IMR-90 (cell line): Measurements from ENCODE around the gene TUSC1. TPM values are rescaled to one million over a fixed set of nuclear protein-coding genes. Genes with fewer than 3 reads are reported as not detected.

Source experiments
- ATAC-seq: fragments of 200-7000 bp; cut with Tn5 transposase; 2 replicates; pipeline ENCODE4 v1.9.1; 2020; ENCODE audit warnings: low read depth, mild to moderate bottlenecking, moderate library complexity
- Bru-seq: library from RNA; stranded (reverse); fragments of 400-500 nt; gene quantifications from one replicate; lab custom pipeline; 2021; lab: Mats Ljungman, UMichigan
- BruChase-seq, 2 experiments: library from RNA; stranded (reverse); fragments of 400-500 nt; gene quantifications; one replicate each; lab custom pipeline; 2021; lab: Mats Ljungman, UMichigan
- BruUV-seq: library from RNA; stranded (reverse); fragments of 400-500 nt; replicated peaks from 2 replicates; lab custom pipeline; 2021; lab: Mats Ljungman, UMichigan
- CTCF ChIA-PET: fragments of 300-600 bp; formaldehyde crosslinking; extraction: SDS; loops from one replicate; lab custom pipeline; 2021; ENCODE audit warnings: antibody characterized with exemption; lab: Yijun Ruan, JAX
- POLR2A ChIA-PET: fragments of 300-600 bp; sonication (Branson Sonifier 250); formaldehyde crosslinking; loops from one replicate; lab custom pipeline; 2022; ENCODE audit warnings: antibody characterized with exemption; ENCODE audit not compliant: unreplicated experiment; lab: Charles Lee
- DNase-seq: peaks from one replicate; pipeline ENCODE4 v3.0.0; 2013
- H2AFZ ChIP-seq: replicated peaks from 2 replicates; pipeline ENCODE3; 2013; ENCODE audit warnings: low read length, mild to moderate bottlenecking; ENCODE audit not compliant: poor library complexity
- H2AK5ac ChIP-seq: 2 replicates; pipeline ENCODE4 v1.6.1; 2013; ENCODE audit warnings: low read depth, low read length, inconsistent platforms
- H2AK9ac ChIP-seq: replicated peaks from 2 replicates; pipeline ENCODE3; 2013; ENCODE audit warnings: mild to moderate bottlenecking, low read depth, low read length, moderate library complexity; ENCODE audit not compliant: poor library complexity
- H2BK120ac ChIP-seq: 2 replicates; pipeline ENCODE4 v1.6.1; 2013; ENCODE audit warnings: low read depth, low read length, inconsistent platforms
- H2BK15ac ChIP-seq: 3 replicates; pipeline ENCODE4 v1.6.1; 2013; ENCODE audit warnings: low read depth, low read length, inconsistent platforms
- H2BK20ac ChIP-seq: 2 replicates; pipeline ENCODE4 v1.6.1; 2013; ENCODE audit warnings: low read depth, mild to moderate bottlenecking, inconsistent platforms, low read length, moderate library complexity
- H2BK5ac ChIP-seq: 2 replicates; pipeline ENCODE4 v1.6.1; 2013; ENCODE audit warnings: mild to moderate bottlenecking, low read depth, low read length, inconsistent platforms; ENCODE audit not compliant: poor library complexity, severe bottlenecking
- H3K14ac ChIP-seq: replicated peaks from 2 replicates; pipeline ENCODE4 v1.6.1; 2013; ENCODE audit warnings: low read depth, low read length, inconsistent platforms
- H3K18ac ChIP-seq: 2 replicates; pipeline ENCODE4 v1.6.1; 2013; ENCODE audit warnings: low read depth, low read length, control low read depth
- H3K23ac ChIP-seq: 2 replicates; pipeline ENCODE4 v1.6.1; 2013; ENCODE audit warnings: low read depth, low read length, inconsistent platforms
- H3K27ac ChIP-seq: 2 replicates; pipeline ENCODE4 v1.5.1; 2013; ENCODE audit warnings: mild to moderate bottlenecking, control low read depth, low read length; ENCODE audit not compliant: insufficient read depth
- H3K27me3 ChIP-seq: 2 replicates; pipeline ENCODE4 v1.6.1; 2013; ENCODE audit warnings: low read length; ENCODE audit not compliant: control insufficient read depth, insufficient read depth
- H3K36me3 ChIP-seq: 2 replicates; pipeline ENCODE4 v1.6.1; 2013; ENCODE audit warnings: low read length, mixed read lengths; ENCODE audit not compliant: control insufficient read depth, insufficient read depth
- H3K4ac ChIP-seq: 2 replicates; pipeline ENCODE4 v1.6.1; 2013; ENCODE audit warnings: low read depth, low read length, inconsistent platforms
- H3K4me1 ChIP-seq: 2 replicates; pipeline ENCODE4 v1.6.1; 2013; ENCODE audit warnings: low read length, mixed read lengths; ENCODE audit not compliant: control insufficient read depth, insufficient read depth
- H3K4me2 ChIP-seq: 2 replicates; pipeline ENCODE4 v1.6.1; 2013; ENCODE audit warnings: low read depth, mild to moderate bottlenecking, control low read depth, low read length, moderate library complexity
- H3K4me3 ChIP-seq: 2 replicates; pipeline ENCODE4 v1.5.1; 2013; ENCODE audit warnings: low read depth, mild to moderate bottlenecking, control low read depth, low read length, moderate library complexity; ENCODE audit not compliant: insufficient read depth
- H3K56ac ChIP-seq: 2 replicates; pipeline ENCODE4 v1.6.1; 2013; ENCODE audit warnings: low read length, inconsistent platforms; ENCODE audit not compliant: insufficient read depth; ENCODE audit errors: extremely low read depth
- H3K79me1 ChIP-seq, 2 experiments: 2 replicates each; pipeline ENCODE4 v1.6.1; 2013; ENCODE audit warnings: low read length in 2 of 2, inconsistent platforms in 1 of 2, low read depth in 1 of 2
- H3K9ac ChIP-seq: 2 replicates; pipeline ENCODE4 v1.6.1; 2013; ENCODE audit warnings: low read depth, low read length, control low read depth
- H3K9me1 ChIP-seq: 2 replicates; pipeline ENCODE4 v1.6.1; 2013; ENCODE audit warnings: low read length, inconsistent platforms; ENCODE audit not compliant: insufficient read depth
- H3K9me3 ChIP-seq: 2 replicates; pipeline ENCODE4 v1.6.1; 2013; ENCODE audit warnings: low read length; ENCODE audit not compliant: control insufficient read depth, insufficient read depth
- H4K20me1 ChIP-seq: 2 replicates; pipeline ENCODE4 v1.6.1; 2013; ENCODE audit warnings: low read length, inconsistent platforms; ENCODE audit not compliant: insufficient read depth
- H4K5ac ChIP-seq: 2 replicates; pipeline ENCODE4 v1.6.1; 2013; ENCODE audit warnings: mild to moderate bottlenecking, low read depth, low read length, control low read depth
- H4K8ac ChIP-seq, 2 experiments: 2 replicates each; pipeline ENCODE4 v1.6.1; 2013; ENCODE audit warnings: low read depth in 2 of 2, low read length in 2 of 2, control low read depth in 1 of 2, inconsistent platforms in 1 of 2
- H4K91ac ChIP-seq: 2 replicates; pipeline ENCODE4 v1.6.1; 2013; ENCODE audit warnings: low read depth, low read length, inconsistent platforms; ENCODE audit not compliant: insufficient read depth
- MAFK ChIP-seq: IDR thresholded peaks from 2 replicates; pipeline ENCODE4 v1.6.1; 2012; ENCODE audit warnings: low read depth, low read length, improper control_type of control experiment
- MAZ ChIP-seq: IDR thresholded peaks from 2 replicates; pipeline ENCODE4 v1.6.1; 2012; ENCODE audit warnings: low read depth, mild to moderate bottlenecking, low read length, improper control_type of control experiment, moderate library complexity, borderline replicate concordance
- MXI1 ChIP-seq: IDR thresholded peaks from 2 replicates; pipeline ENCODE4 v1.6.1; 2012; ENCODE audit warnings: low read depth, mild to moderate bottlenecking, low read length, moderate library complexity, borderline replicate concordance
- POLR2A ChIP-seq: IDR thresholded peaks from 2 replicates; pipeline ENCODE4 v1.6.1; 2012; ENCODE audit warnings: mild to moderate bottlenecking, low read depth, low read length
- WGBS, 2 experiments: methylation state at CpG; one replicate each; pipeline versions ENCODE4 v1.1.5 to v1.1.7; 2013; ENCODE audit warnings: missing lambda C conversion rate in 2 of 2; ENCODE audit not compliant: insufficient read length in 1 of 2; ENCODE audit errors: extremely low coverage in 2 of 2; 5-methylcytosine and 5-hydroxymethylcytosine counted together
- dilution Hi-C: fragments of 300-500 bp; cut with HindIII; formaldehyde crosslinking; loops from one replicate; pipeline ENCODE4 v1.14.3; 2018; ENCODE audit warnings: low sequenced_read_pairs; ENCODE audit not compliant: unreplicated experiment
- in situ Hi-C: fragments of 300-500 bp; cut with MboI; formaldehyde crosslinking; loops from 3 replicates; pipeline ENCODE4 v1.14.3; 2019; ENCODE audit warnings: low sequenced_read_pairs, inconsistent platforms, mixed read lengths
- intact Hi-C: fragments of 100-400 bp; cut with micrococcal nuclease; formaldehyde crosslinking; loops from 2 replicates; pipeline ENCODE4 v1.10.0; 2022
- long read RNA-seq: library from polyadenylated mRNA; unstranded; transcript quantifications from one replicate; pipeline ENCODE4 v2.0.0, GENCODE V29; 2021; ENCODE audit not compliant: unreplicated experiment
- polyA plus RNA-seq, 3 experiments: library from polyadenylated mRNA; depleted of rRNA; stranded (reverse); fragments of >200 nt; gene quantifications; 2 replicates each; pipeline ENCODE4 v1.2.3, GENCODE V29; 2012; ENCODE audit warnings: low replicate concordance in 1 of 3
- total RNA-seq: library from RNA; depleted of rRNA; stranded (reverse); fragments of >200 nt; gene quantifications from 2 replicates; pipeline ENCODE4 v1.2.3, GENCODE V29; 2012; rRNA removed
- TF ChIP-seq, protein P1 (sequence below): conservative IDR thresholded peaks from 2 replicates; pipeline ENCODE4 v1.5.1; 2012; ENCODE audit warnings: mild to moderate bottlenecking, low read depth, low read length, improper control_type of control experiment

Gene TUSC1
- total RNA-seq = 2.0 and 3.1 TPM in 2 replicates
- 4.4 and 5.8 TPM in 2 replicates for polyA plus RNA-seq (2012; rRNA removed)
- 5.6 and 7.9 TPM in 2 replicates for polyA plus RNA-seq (2012; cell fraction: cytosol; rRNA removed)
- 2.4 and 4.3 TPM in 2 replicates for polyA plus RNA-seq (2012; cell fraction: nucleus; rRNA removed; ENCODE audit: low replicate concordance)
- percentile 27 among the genes with signal in this experiment for Bru-seq, nascent RNA
- BruChase-seq, experiment 1, labeled RNA remaining after a 6-hour chase = percentile 29 among the genes with signal in this experiment
- BruChase-seq, experiment 2, labeled RNA remaining after a 2-hour chase = percentile 48 among the genes with signal in this experiment
- long read RNA-seq, transcript TUSC1-201 (1 exons, 2,052 nt) = major isoform, 14 of 14 reads
- long read RNA-seq, partial matches to known transcripts = 0 of 14 reads
- long read RNA-seq, other reads (novel, unspliced or antisense) = 0 of 14 reads

DNA sequence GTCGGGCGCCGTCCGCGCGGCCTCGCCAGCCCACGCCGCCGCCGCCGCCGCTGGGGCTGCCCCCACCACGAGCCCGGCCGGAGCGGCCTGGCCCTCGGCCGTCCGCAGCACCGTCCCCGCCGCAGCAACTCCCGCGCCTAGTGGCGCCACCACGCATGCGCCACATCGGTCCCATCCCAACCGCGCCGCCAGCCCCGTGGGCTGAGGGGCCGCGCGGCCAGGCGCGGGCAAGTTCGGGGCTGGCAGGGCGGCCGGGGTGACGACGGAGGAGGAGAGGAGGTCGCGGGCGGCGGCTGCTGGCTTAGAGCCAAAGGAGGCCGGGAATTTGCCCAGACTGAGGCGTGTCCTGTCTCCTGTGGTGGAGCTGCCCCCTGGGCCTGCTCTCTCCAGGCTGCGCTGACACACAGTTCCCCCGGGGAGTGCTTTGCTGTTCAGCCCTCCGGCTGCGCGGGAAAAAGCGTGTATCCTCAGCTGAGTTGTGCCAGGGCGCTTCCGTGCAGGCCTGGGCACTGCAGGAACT is at the start of gene TUSC1:
Gene TUSC1 (minus strand): TSS at position 298 of the 520 bp plus-strand sequence. CDS start 132 bp downstream, at position 166.
- no peaks in the 10 kb centered on the region for H3K27me3 ChIP-seq
- peak within 1 kb of the TSS; percentile 67 for H3K56ac ChIP-seq
- H3K4me3 ChIP-seq = peak within 1 kb of the TSS; percentile 59
- H3K36me3 ChIP-seq = no peaks in the 10 kb centered on the region
- H2AFZ ChIP-seq = peak within 1 kb of the TSS; percentile 99
- ChIA-PET CTCF (interaction anchor here (1.3 kb wide), 1 partner anchor 11 kb away, joined by 3 read pairs; no protein-coding TSS in a partner anchor), POLR2A (no interaction called here)
- no peak for TF ChIP-seq POLR2A
- TF ChIP-seq MXI1 = peak; percentile 11; the same call in 1 of the 2 replicates
- TF ChIP-seq MAFK = no peak
- TF ChIP-seq MAZ = peak; percentile 8; the same call in 1 of the 2 replicates
- TF ChIP-seq, protein P1, sequence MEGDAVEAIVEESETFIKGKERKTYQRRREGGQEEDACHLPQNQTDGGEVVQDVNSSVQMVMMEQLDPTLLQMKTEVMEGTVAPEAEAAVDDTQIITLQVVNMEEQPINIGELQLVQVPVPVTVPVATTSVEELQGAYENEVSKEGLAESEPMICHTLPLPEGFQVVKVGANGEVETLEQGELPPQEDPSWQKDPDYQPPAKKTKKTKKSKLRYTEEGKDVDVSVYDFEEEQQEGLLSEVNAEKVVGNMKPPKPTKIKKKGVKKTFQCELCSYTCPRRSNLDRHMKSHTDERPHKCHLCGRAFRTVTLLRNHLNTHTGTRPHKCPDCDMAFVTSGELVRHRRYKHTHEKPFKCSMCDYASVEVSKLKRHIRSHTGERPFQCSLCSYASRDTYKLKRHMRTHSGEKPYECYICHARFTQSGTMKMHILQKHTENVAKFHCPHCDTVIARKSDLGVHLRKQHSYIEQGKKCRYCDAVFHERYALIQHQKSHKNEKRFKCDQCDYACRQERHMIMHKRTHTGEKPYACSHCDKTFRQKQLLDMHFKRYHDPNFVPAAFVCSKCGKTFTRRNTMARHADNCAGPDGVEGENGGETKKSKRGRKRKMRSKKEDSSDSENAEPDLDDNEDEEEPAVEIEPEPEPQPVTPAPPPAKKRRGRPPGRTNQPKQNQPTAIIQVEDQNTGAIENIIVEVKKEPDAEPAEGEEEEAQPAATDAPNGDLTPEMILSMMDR = no peak
- H3K14ac ChIP-seq = peak within 1 kb of the TSS; percentile 71
- H4K8ac ChIP-seq = peak within 1 kb of the TSS; percentile 31 to 78
- H4K20me1 ChIP-seq = no peaks in the 10 kb centered on the region
- peak within 1 kb of the TSS; percentile 80 for H3K27ac ChIP-seq
- H4K5ac ChIP-seq = peak within 1 kb of the TSS; percentile 91
- peak within 1 kb of the TSS; percentile 74 for H4K91ac ChIP-seq
- H2AK5ac ChIP-seq = no peak within 1 kb of the TSS; the same call in 1 of the 2 replicates
- peak within 1 kb of the TSS; percentile 79 for H3K9ac ChIP-seq
- peak; percentile 85 for ATAC-seq
- peaks cover 0 to 10% of the 10 kb centered on the region in 2 experiments; a peak in 1 of 4 replicates for H3K79me1 ChIP-seq
- no peaks in the 10 kb centered on the region for H3K9me1 ChIP-seq
- no peaks in the 10 kb centered on the region for H3K4me1 ChIP-seq
- dilution Hi-C loops = no loop called here
- peak within 1 kb of the TSS; percentile 47 for H2BK120ac ChIP-seq
- H3K4ac ChIP-seq = peak within 1 kb of the TSS; percentile 88
- H3K18ac ChIP-seq = peak within 1 kb of the TSS; percentile 75
- H2BK5ac ChIP-seq = peak within 1 kb of the TSS; percentile 69
- WGBS, 2 experiments = 0% methylated on average over 3 of the region's 57 CpGs; no CpG with 5 or more reads in 1 of the 2 experiments
- BruUV-seq = no TSS peak
- no peaks in the 10 kb centered on the region for H3K9me3 ChIP-seq
- peak within 1 kb of the TSS; percentile 96 for H2AK9ac ChIP-seq
- in situ Hi-C loops = no loop called here
- peak; percentile 61 for DNase-seq
- intact Hi-C loops = no loop called here
- no peak within 1 kb of the TSS for H2BK20ac ChIP-seq
- H3K4me2 ChIP-seq = peak within 1 kb of the TSS; percentile 90
- peak within 1 kb of the TSS; percentile 91 for H3K23ac ChIP-seq
- H2BK15ac ChIP-seq = no peak within 1 kb of the TSS
